HG03175 (cell line): ENCODE measurements around the gene GRIN2A.

Source experiments
- ATAC-seq: cut with Tn5 transposase; IDR thresholded peaks from one replicate; pipeline ENCODE4 v1.9.1; 2021; ENCODE audit warnings: mild to moderate bottlenecking, moderate library complexity; ENCODE audit not compliant: unreplicated experiment

The GRIN2A gene

GRCh38 chr16:9868606-9869149 lies 313.6 kb downstream of the GRIN2A start:
- no peak for ATAC-seq

GRCh38 chr16:9867176-9867575 lies 315.1 kb downstream of the GRIN2A start:
- no peak for ATAC-seq

GRCh38 chr16:9864461-9864860 lies 317.8 kb downstream of the GRIN2A start:
- ATAC-seq = no peak

GRCh38 chr16:9862327-9862726 lies 319.9 kb downstream of the GRIN2A start:
- no peak for ATAC-seq

- no peak for ATAC-seq
These were observed 321.4 kb downstream of the GRIN2A start for GRCh38 chr16:9860876-9861275.

GRCh38 chr16:9859701-9860327 lies 322.4 kb downstream of the GRIN2A start:
- no peak for ATAC-seq

GRCh38 chr16:9854675-9855074 lies 327.6 kb downstream of the GRIN2A start:
- ATAC-seq = no peak

- no peak for ATAC-seq
These were observed 330.2 kb downstream of the GRIN2A start for GRCh38 chr16:9852003-9852402.

- no peak for ATAC-seq
These were observed 331.4 kb downstream of the GRIN2A start for GRCh38 chr16:9850817-9851216.

- no peak for ATAC-seq
These were observed 332.5 kb downstream of the GRIN2A start for GRCh38 chr16:9849697-9850245.

GRCh38 chr16:9847146-9847545 lies 335.1 kb downstream of the GRIN2A start:
- ATAC-seq = no peak

GRCh38 chr16:9846362-9847099 lies 335.7 kb downstream of the GRIN2A start:
- ATAC-seq = no peak

GRCh38 chr16:9845661-9846361 lies 336.4 kb downstream of the GRIN2A start:
- ATAC-seq = no peak

GRCh38 chr16:9844361-9844760 lies 337.9 kb downstream of the GRIN2A start:
- ATAC-seq = no peak

GRCh38 chr16:9843424-9844018 lies 338.7 kb downstream of the GRIN2A start:
- ATAC-seq = no peak

GRCh38 chr16:9840761-9841665 lies 341.2 kb downstream of the GRIN2A start:
- no peak for ATAC-seq

- no peak for ATAC-seq
These were observed 344.7 kb downstream of the GRIN2A start for GRCh38 chr16:9837481-9837880.

- no peak for ATAC-seq
These were observed 346.0 kb downstream of the GRIN2A start for GRCh38 chr16:9836118-9836736.

- ATAC-seq = no peak
These were observed 355.0 kb downstream of the GRIN2A start for GRCh38 chr16:9827062-9827752.
